Kasumi-1 (cell line): ENCODE results near the gene ALLC.
"Not testable (repeated sequence)": the region's sequence is repeated elsewhere in the genome, so short reads cannot be mapped to it uniquely, and the experiment has no call there.

Experiments used
- DNase-seq, 2 experiments: peaks; one replicate each; lab custom pipeline; 2025; lab: John Stamatoyannopoulos, UW

ALLC gene

GRCh38 chr2:3655871-3656761 is 1.9 kb upstream of the ALLC start:
- DNase-seq: no peak

GRCh38 chr2:3656762-3657721 is 958 bp upstream of the ALLC start:
- no peak for DNase-seq

GRCh38 chr2:3659447-3660432 is 1.7 kb downstream of the ALLC start:
- DNase-seq: peak; percentile 56 to 64

- DNase-seq: not testable (repeated sequence)
Measured at GRCh38 chr2:3660640-3661039, 2.6 kb downstream of the ALLC start.

GRCh38 chr2:3661149-3661660 is 3.2 kb downstream of the ALLC start:
- DNase-seq: no peak

GRCh38 chr2:3662239-3662638 is 4.2 kb downstream of the ALLC start:
- peak in 1 of 2 experiments; percentile 4 for DNase-seq

- DNase-seq: no peak
Measured at GRCh38 chr2:3664118-3664517, 6.1 kb downstream of the ALLC start.

GRCh38 chr2:3664925-3665324 is 6.9 kb downstream of the ALLC start:
- DNase-seq: no peak

- DNase-seq: no peak
Measured at GRCh38 chr2:3665886-3666612, 8.0 kb downstream of the ALLC start.

- no peak for DNase-seq
Measured at GRCh38 chr2:3666613-3666975, 8.6 kb downstream of the ALLC start.

- no peak for DNase-seq
Measured at GRCh38 chr2:3667151-3667631, 9.2 kb downstream of the ALLC start.

GRCh38 chr2:3669656-3670055 is 11.7 kb downstream of the ALLC start:
- no peak for DNase-seq

GRCh38 chr2:3670376-3670775 is 12.4 kb downstream of the ALLC start:
- DNase-seq: no peak

- no peak for DNase-seq
Measured at GRCh38 chr2:3670941-3671340, 12.9 kb downstream of the ALLC start.

- no peak for DNase-seq
Measured at GRCh38 chr2:3672861-3673678, 15.1 kb downstream of the ALLC start.

- DNase-seq: no peak
Measured at GRCh38 chr2:3674066-3674845, 16.3 kb downstream of the ALLC start.

GRCh38 chr2:3675687-3676086 is 17.7 kb downstream of the ALLC start:
- DNase-seq: no peak

- no peak for DNase-seq
Measured at GRCh38 chr2:3677436-3677835, 19.4 kb downstream of the ALLC start.

GRCh38 chr2:3678212-3678611 is 20.2 kb downstream of the ALLC start:
- no peak for DNase-seq
